Measurements from ENCODE around the gene NOS3. TPM values are rescaled to one million over a fixed set of nuclear protein-coding genes. Genes with fewer than 3 reads are reported as not detected.

Gene NOS3
- total and polyA plus RNA-seq, 2 of the 13 experiments (the other 11 are each of a cell fraction or from before 2014, with no cell fraction given), result 3.7 to 7.5 TPM

DNA sequence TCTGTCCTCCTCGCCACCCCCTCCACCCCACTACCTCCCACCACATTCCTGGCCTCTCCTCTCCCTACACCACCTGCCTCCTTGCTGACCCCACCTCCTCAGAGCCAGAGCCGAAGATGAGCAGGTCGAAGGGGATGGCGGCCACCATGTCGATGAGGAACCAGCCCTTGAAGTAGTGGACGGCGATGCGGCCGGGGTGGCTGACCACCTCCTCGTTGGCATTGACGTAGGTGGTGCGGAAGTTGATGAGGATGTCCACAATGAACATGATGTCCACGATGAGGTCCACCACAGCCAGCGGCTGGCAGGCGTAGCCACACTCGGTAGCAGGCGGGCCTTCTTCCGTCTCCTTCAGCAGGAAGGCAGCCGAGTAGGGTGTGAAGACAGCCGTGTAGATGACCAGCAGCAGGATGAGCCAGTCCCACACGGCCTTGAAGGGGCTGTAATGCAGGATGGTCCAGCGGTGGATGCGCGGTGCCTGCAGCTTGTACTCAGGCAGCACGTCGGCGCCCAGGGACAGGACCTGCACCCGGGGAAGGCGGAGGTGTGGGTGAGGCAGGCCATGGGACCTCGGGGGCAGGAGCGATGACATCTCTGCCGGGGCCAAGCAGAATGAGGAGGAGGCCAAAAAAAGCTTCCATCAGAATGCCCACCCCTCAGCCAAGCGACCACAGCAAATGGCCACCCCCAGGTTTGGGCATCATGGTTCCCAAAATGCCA lies 38.3 kb upstream of the NOS3 start:
- Histone ChIP-seq H3K4me1 (ENCODE audit: insufficient read depth, low read length) (no peaks in the 10 kb centered on the region), H3K36me3 (replicated peaks in 1 of 2; ENCODE audit: control insufficient read depth in 1 of 2, insufficient read depth in 2 of 2, low read length in 2 of 2) (no peaks in the 10 kb centered on the region), H3K9me3 (ENCODE audit: low read length) (no peaks in the 10 kb centered on the region), H3K4me2 (ENCODE audit: low read depth, low read length) (no peak overlapping the region), H2AFZ (ENCODE audit: low read length) (no peak overlapping the region), H3K27me3 (ENCODE audit: control insufficient read depth in 1 of 2, insufficient read depth in 2 of 2, low read length in 2 of 2) (peaks cover 13 to 39% of the 10 kb centered on the region in 2 experiments), H3K4me3 (replicated peaks in 1 of 3; ENCODE audit: insufficient read depth in 1 of 3, low read depth in 2 of 3, low read length in 3 of 3) (no peak overlapping the region), H3K79me2 (ENCODE audit: insufficient read depth, low read length) (no peaks in the 10 kb centered on the region), H3K27ac (ENCODE audit: extremely low read length, insufficient read depth, low read length) (no peak overlapping the region), H3K9ac (ENCODE audit: insufficient read depth, low read depth, low read length) (no peak overlapping the region), H4K20me1 (ENCODE audit: insufficient read depth, low read length) (no peaks in the 10 kb centered on the region)
- intact Hi-C loops (cut with micrococcal nuclease; ENCODE audit: unreplicated experiment), result no loop called here
- FAIRE-seq (no peak), ATAC-seq (no peak), DNase-seq (ENCODE audit: low spot score) (no peak)
- TF ChIP-seq PRPF4 (IDR thresholded peaks at IDR 0.05; ENCODE audit: low read depth, low read length, poor library complexity, severe bottlenecking) (no peak), ELF3 (CRISPR knock-in tag; IDR thresholded peaks at IDR 0.05) (no peak), GFI1 (CRISPR knock-in tag; IDR thresholded peaks at IDR 0.05; ENCODE audit: borderline replicate concordance) (no peak), ZNF350 (CRISPR knock-in tag; IDR thresholded peaks at IDR 0.05; ENCODE audit: borderline replicate concordance, low read depth) (no peak), DNMT3B (CRISPR knock-in tag; conservative IDR thresholded peaks at IDR 0.05) (no peak), DMAP1 (CRISPR knock-in tag; IDR thresholded peaks at IDR 0.05) (no peak), ZNF343 (CRISPR knock-in tag; IDR thresholded peaks at IDR 0.05) (no peak), ZNF34 (CRISPR knock-in tag; IDR thresholded peaks at IDR 0.05; ENCODE audit: borderline replicate concordance) (no peak), ZNF773 (CRISPR knock-in tag; IDR thresholded peaks at IDR 0.05; ENCODE audit: borderline replicate concordance) (no peak), IRF2 (CRISPR knock-in tag; IDR thresholded peaks at IDR 0.05) (no peak), SPEN (CRISPR knock-in tag; IDR thresholded peaks at IDR 0.05; ENCODE audit: low read depth) (no peak), RAD51 (IDR thresholded peaks at IDR 0.05; ENCODE audit: borderline replicate concordance) (no peak), TAF1 (CRISPR knock-in tag; IDR thresholded peaks at IDR 0.05) (no peak), ZNF331 (CRISPR knock-in tag; IDR thresholded peaks at IDR 0.05) (no peak)
- TF ChIP-seq, protein P1, sequence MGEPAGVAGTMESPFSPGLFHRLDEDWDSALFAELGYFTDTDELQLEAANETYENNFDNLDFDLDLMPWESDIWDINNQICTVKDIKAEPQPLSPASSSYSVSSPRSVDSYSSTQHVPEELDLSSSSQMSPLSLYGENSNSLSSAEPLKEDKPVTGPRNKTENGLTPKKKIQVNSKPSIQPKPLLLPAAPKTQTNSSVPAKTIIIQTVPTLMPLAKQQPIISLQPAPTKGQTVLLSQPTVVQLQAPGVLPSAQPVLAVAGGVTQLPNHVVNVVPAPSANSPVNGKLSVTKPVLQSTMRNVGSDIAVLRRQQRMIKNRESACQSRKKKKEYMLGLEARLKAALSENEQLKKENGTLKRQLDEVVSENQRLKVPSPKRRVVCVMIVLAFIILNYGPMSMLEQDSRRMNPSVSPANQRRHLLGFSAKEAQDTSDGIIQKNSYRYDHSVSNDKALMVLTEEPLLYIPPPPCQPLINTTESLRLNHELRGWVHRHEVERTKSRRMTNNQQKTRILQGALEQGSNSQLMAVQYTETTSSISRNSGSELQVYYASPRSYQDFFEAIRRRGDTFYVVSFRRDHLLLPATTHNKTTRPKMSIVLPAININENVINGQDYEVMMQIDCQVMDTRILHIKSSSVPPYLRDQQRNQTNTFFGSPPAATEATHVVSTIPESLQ (CRISPR knock-in tag; conservative IDR thresholded peaks at IDR 0.05), result no peak
- TF ChIP-seq, protein P2, sequence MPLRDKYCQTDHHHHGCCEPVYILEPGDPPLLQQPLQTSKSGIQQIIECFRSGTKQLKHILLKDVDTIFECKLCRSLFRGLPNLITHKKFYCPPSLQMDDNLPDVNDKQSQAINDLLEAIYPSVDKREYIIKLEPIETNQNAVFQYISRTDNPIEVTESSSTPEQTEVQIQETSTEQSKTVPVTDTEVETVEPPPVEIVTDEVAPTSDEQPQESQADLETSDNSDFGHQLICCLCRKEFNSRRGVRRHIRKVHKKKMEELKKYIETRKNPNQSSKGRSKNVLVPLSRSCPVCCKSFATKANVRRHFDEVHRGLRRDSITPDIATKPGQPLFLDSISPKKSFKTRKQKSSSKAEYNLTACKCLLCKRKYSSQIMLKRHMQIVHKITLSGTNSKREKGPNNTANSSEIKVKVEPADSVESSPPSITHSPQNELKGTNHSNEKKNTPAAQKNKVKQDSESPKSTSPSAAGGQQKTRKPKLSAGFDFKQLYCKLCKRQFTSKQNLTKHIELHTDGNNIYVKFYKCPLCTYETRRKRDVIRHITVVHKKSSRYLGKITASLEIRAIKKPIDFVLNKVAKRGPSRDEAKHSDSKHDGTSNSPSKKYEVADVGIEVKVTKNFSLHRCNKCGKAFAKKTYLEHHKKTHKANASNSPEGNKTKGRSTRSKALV (CRISPR knock-in tag; IDR thresholded peaks at IDR 0.05), result no peak
- in situ Hi-C loops (cut with HindIII; ENCODE audit: extremely low pct_ligation_motif_present, low pct_unique_long_range_greater_than_20kb), result no loop called here
- ChIA-PET CTCF (ENCODE audit: low intra/inter-chr PET ratio, low total read pairs) (no interaction called here), POLR2A (no interaction called here)
- BruUV-seq (replicated peaks), result no TSS peak
- 32% methylated on average over 26 of the region's 33 CpGs for WGBS (ENCODE audit: low lambda C conversion rate)
